HG02943 (cell line): ENCODE measurements around the gene SIPA1L3.

Experiments
- ATAC-seq: cut with Tn5 transposase; IDR thresholded peaks from one replicate; pipeline ENCODE4 v1.9.1; 2021; ENCODE audit warnings: mild to moderate bottlenecking, low read depth, moderate library complexity; ENCODE audit not compliant: unreplicated experiment

Gene SIPA1L3

GRCh38 chr19:38250821-38251563, 344.0 kb downstream of the SIPA1L3 start:
- no peak for ATAC-seq

DNA sequence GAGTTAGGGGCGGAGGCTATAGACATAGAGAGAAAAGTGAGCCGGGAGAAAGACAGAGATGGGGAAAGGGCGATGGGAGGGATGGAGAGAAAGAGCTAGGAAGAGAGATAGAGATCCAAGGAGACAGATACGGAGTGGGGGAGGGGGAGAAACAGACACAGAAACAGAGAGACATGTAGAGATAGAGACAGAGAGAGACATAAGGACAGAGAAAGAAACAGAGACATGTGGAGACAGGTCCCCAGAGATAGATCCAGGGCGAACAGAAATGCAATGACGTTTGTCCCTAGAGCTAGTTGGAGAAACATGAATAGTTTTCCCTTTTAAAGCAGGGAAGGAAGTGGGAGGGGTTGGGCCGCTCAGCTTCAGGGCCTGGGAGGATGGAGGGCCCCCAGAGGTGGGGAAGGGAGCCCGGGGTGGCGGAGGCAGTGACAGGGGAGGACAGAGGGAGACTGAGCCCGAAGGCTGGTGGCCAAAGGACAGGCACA, 344.6 kb downstream of the SIPA1L3 start:
- ATAC-seq = no peak

DNA sequence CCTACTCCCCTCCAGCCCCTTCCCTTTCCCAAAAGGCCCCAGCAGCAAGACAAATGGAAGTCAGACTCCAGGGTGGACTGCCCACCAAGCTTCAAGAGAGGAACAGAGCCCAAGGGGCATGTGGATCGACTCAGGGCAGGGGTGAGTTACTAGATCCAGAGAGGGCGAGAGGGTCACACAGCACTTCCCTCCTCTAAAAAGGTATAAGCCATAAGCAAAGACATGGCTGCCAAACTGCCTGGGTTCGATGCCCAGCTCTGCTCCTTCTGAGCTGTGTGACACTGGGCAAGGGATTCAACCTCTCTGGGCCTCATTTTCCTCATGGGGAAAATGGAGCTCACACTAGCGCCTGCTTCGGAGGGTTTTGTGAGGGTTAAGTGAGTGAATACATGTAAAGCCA, 345.4 kb downstream of the SIPA1L3 start:
- ATAC-seq = no peak

DNA sequence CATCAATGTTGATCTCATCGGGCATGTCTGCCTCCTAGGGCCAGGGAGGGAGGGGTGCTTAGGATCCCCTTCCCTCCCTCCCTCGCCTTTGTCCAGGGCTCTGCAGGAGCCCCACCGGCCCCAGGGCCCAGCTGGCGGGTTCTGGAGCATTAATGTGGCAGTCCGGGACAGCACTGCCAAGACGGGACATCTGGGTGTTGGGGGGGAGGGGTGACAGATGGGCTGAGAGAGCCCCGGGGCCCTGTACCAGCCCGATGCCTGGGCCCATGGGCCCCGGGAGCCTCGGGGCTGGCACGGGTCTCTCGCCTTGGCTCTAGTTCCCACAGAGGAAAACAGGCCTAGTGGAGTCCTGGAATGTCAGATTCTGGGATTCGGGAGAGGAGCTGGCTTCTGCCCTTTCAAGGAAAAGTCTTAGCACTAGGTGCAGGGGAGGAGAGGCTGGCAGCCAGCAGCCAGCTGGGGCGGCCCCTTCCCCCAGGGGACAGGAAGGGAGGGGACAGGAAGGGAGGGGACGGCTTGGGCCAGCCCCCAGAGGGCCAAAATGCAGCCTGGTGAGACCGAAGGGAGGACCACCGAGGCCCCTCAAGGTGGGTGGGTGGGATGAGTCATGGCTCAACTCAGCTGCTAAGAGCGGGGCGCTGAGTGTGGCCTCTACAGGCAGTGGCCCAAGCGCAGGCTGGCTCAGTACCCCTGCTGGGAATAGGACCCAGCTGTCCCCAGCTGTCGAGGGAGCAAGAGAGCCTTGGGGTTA, 346.1 kb downstream of the SIPA1L3 start:
- ATAC-seq = no peak

GRCh38 chr19:38253788-38254187, 346.8 kb downstream of the SIPA1L3 start:
- ATAC-seq = no peak

- ATAC-seq = no peak
Measured at GRCh38 chr19:38255383-38256014, 348.5 kb downstream of the SIPA1L3 start.
